AG04450 (cell line): ENCODE data around the gene SLC1A3. TPM values are rescaled to one million over a fixed set of nuclear protein-coding genes. Genes with fewer than 3 reads are reported as not detected.

Experiments
- CTCF ChIA-PET: fragments of 300-600, 350-600 bp; formaldehyde crosslinking; extraction: SDS; loops from one replicate; lab custom pipeline; 2022; ENCODE audit warnings: antibody characterized with exemption, inconsistent platforms; lab: Charles Lee
- POLR2A ChIA-PET: fragments of 350-600 bp; formaldehyde crosslinking; extraction: SDS; loops from one replicate; lab custom pipeline; 2021; ENCODE audit warnings: antibody characterized with exemption, inconsistent platforms; lab: Yijun Ruan, JAX
- DNase-seq: peaks from one replicate; pipeline ENCODE4 v3.0.0-alpha.2; 2011; ENCODE audit warnings: low read depth, low spot score
- H3K27ac ChIP-seq: one replicate; pipeline ENCODE4 v1.5.1; 2012; ENCODE audit warnings: low read depth, low read length, control low read depth
- H3K27me3 ChIP-seq: one replicate; pipeline ENCODE4 v1.6.0; 2012; ENCODE audit warnings: low read length; ENCODE audit not compliant: control insufficient read depth, insufficient read depth
- H3K4me3 ChIP-seq: 2 replicates; pipeline ENCODE4 v1.5.1; 2011; ENCODE audit warnings: mild to moderate bottlenecking, low read depth, low read length, control low read depth
- H3K9me3 ChIP-seq: 2 replicates; pipeline ENCODE4 v1.5.1; 2012; ENCODE audit warnings: low read length; ENCODE audit not compliant: control insufficient read depth, insufficient read depth
- polyA plus RNA-seq: library from polyadenylated mRNA; depleted of rRNA; stranded (reverse); fragments of >200 nt; gene quantifications from 2 replicates; pipeline ENCODE4 v1.2.3, GENCODE V29; 2011
- TF ChIP-seq, protein P1 (sequence below): IDR thresholded peaks from 2 replicates; pipeline ENCODE4 v1.5.1; 2011; ENCODE audit warnings: low read depth, low read length, control low read depth, inconsistent platforms

The SLC1A3 gene
- polyA plus RNA-seq, 1 experiment: 2.2 TPM

DNA sequence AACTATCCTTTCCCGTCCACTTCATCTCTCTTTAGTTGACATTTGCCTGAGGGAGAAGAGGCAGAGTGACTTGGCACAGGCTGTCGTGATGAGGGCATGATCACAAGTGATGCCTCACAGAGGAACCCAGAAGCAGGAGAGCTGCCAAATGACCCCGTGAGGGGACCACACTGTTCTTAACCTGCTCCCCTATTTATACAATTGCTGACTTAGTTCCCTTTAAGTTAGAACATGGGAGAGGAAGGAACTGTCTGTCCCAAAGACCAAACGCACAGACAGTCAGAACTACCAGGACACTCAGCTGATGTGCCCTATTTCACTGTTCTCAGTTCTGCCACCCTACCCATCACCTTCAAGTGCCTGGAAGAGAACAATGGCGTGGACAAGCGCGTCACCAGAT is 73.7 kb downstream of the SLC1A3 start:
- ChIA-PET CTCF (no interaction called here), POLR2A (no interaction called here)

DNA sequence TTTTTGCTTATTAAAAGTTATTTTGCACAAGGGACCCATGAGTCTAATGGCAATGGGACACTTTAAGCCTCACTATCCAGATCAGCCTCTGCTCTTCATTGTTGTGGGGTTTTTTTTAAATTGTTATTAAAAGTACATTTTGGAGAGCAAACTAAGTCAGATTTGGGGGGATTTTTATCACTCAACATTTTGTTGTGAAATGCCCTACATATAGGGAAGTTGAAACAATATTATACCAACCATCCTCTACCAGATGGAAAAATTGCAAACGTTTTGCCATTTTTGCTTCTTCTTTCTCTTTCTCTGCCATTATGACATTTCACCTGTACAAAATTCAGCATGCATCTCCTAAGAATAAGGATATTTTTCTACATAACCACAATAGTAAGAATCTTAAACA is 75.3 kb downstream of the SLC1A3 start:
- CTCF ChIA-PET: no interaction called here

More for the DNA sequence above, 73.7 kb downstream of the SLC1A3 start:
- no peak for DNase-seq
- Histone ChIP-seq H3K27me3 (no peaks in the 10 kb centered on the region), H3K4me3 (no peak overlapping the region), H3K9me3 (no peaks in the 10 kb centered on the region), H3K27ac (no peak overlapping the region)
- TF ChIP-seq, protein P1, sequence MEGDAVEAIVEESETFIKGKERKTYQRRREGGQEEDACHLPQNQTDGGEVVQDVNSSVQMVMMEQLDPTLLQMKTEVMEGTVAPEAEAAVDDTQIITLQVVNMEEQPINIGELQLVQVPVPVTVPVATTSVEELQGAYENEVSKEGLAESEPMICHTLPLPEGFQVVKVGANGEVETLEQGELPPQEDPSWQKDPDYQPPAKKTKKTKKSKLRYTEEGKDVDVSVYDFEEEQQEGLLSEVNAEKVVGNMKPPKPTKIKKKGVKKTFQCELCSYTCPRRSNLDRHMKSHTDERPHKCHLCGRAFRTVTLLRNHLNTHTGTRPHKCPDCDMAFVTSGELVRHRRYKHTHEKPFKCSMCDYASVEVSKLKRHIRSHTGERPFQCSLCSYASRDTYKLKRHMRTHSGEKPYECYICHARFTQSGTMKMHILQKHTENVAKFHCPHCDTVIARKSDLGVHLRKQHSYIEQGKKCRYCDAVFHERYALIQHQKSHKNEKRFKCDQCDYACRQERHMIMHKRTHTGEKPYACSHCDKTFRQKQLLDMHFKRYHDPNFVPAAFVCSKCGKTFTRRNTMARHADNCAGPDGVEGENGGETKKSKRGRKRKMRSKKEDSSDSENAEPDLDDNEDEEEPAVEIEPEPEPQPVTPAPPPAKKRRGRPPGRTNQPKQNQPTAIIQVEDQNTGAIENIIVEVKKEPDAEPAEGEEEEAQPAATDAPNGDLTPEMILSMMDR: no peak

DNA sequence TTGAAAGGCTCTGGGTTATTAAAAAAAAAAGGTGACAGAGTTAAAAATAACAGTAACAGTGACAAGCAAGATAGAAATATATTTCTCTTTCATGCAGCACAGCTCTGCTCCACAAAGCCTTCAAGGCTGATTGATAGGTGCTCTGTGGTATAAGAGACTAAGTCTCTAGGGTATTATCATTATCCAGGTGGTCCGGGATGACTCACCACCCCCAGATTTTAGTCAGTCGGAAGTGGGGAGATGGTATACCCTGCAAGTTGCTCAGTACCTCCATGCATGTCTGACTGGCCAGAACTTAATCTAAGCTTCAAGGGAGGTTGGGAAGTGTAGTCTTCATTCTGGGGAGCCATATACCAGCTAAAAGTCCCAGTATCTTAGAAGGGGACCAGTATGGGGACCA is 76.1 kb downstream of the SLC1A3 start:
- Histone ChIP-seq H3K27ac (no peak overlapping the region), H3K9me3 (no peaks in the 10 kb centered on the region), H3K4me3 (no peak overlapping the region), H3K27me3 (no peaks in the 10 kb centered on the region)
- ChIA-PET POLR2A (no interaction called here), CTCF (no interaction called here)
- DNase-seq: no peak
- TF ChIP-seq, protein P1: no peak

More for the DNA sequence above, 75.3 kb downstream of the SLC1A3 start:
- H3K27me3 ChIP-seq: no peaks in the 10 kb centered on the region
- TF ChIP-seq, protein P1: no peak
- H3K27ac ChIP-seq: no peak overlapping the region
- DNase-seq: no peak
- POLR2A ChIA-PET: no interaction called here
- H3K9me3 ChIP-seq: no peaks in the 10 kb centered on the region
- H3K4me3 ChIP-seq: no peak overlapping the region

DNA sequence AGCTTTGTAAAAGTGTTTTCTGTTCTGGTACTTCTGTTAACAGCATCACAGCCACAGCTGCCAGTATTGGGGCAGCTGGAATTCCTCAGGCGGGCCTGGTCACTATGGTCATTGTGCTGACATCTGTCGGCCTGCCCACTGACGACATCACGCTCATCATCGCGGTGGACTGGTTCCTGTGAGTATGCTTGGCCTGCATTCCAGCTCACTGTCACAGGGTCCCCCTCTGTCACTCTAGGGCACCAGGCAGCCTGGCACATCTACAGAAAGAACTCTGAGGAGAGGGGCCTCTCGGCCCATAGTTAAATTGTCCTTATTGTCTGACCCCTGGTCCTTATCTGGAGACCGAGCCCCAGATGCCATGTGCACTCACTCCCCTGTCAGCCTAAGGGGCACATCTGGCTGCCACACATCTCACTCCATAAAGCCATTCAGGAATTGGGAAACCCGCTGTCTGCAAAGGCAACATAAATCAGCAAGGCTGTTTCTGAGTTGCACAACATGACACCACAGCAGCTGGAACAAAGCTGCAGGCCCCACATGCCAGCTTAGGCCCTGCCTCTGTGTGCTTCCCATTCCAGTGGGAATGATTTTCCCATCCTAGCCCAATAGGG is 77.5 kb downstream of the SLC1A3 start:
- no peaks in the 10 kb centered on the region for H3K27me3 ChIP-seq
- H3K9me3 ChIP-seq: no peaks in the 10 kb centered on the region
- peak; percentile 39 for DNase-seq
- H3K4me3 ChIP-seq: no peak overlapping the region
- no peak overlapping the region for H3K27ac ChIP-seq
- POLR2A ChIA-PET: no interaction called here
- CTCF ChIA-PET: interaction anchor here (1.0 to 1.4 kb wide), 2 partner anchors 12 to 178 kb away, joined by 4 to 8 read pairs; no protein-coding TSS in a partner anchor
- TF ChIP-seq, protein P1: no peak

DNA sequence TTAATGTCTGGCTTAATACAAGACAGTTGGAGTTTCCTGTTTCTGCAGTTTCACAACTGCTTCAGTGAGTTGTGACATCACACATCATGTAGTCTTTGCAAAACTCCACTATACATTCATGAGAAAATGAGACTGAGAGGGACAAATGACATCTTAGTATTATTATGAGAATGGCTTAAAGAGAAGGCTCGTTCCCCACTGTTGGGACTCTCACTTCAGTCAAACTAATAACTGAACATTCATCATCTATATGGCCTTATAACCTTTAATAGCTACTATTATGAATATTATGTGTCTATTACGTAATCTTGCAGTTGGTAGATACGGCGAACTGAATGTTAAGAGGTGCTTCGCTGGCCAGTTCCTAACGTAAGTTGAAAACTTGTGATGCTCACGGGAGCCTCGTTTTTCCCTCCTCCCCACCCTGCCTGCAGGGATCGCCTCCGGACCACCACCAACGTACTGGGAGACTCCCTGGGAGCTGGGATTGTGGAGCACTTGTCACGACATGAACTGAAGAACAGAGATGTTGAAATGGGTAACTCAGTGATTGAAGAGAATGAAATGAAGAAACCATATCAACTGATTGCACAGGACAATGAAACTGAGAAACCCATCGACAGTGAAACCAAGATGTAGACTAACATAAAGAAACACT is 79.4 kb downstream of the SLC1A3 start:
- TF ChIP-seq, protein P1: no peak
- Histone ChIP-seq H3K9me3 (no peaks in the 10 kb centered on the region), H3K27ac (no peak overlapping the region), H3K27me3 (no peaks in the 10 kb centered on the region), H3K4me3 (no peak overlapping the region)
- ChIA-PET CTCF (interaction anchor here (1.4 kb wide), 2 partner anchors 10 to 178 kb away, joined by 3 to 4 read pairs; no protein-coding TSS in a partner anchor), POLR2A (no interaction called here)
- no peak for DNase-seq
